Measurements from ENCODE around the gene FHAD1. TPM values are rescaled to one million over a fixed set of nuclear protein-coding genes. Genes with fewer than 3 reads are reported as not detected.

FHAD1 gene
- total RNA-seq, 1 donor from 2014 or later, result 0.21 TPM

DNA sequence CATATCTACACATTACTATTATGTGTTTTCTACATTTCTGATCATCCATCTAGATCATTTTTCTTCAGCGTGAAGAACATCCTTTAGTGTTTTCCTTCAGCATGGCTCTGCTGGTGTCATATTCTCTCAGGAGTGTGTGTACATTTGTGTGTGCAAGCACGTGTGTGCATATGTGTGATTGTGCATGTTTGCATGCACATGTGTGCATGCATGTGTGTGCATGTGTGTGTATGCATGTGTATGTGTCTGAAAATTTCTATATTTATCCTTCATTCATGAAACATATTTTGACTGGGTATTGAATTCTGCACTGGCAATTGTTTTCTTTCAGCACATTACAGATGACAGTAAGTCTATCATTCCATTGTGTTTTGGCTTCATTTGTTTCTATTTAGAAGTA is 74.6 kb downstream of the FHAD1 start:
- Histone ChIP-seq H3K36me3 (ENCODE audit: control insufficient read depth, insufficient read depth, low read length) (no peaks in the 10 kb centered on the region), H3K4me3 (ENCODE audit: low read depth, low read length) (no peak overlapping the region), H3K27me3 (ENCODE audit: control insufficient read depth, insufficient read depth, low read length) (no peaks in the 10 kb centered on the region)
- DNase-seq (ENCODE audit: low read depth), result no peak
- TF ChIP-seq, protein P1, sequence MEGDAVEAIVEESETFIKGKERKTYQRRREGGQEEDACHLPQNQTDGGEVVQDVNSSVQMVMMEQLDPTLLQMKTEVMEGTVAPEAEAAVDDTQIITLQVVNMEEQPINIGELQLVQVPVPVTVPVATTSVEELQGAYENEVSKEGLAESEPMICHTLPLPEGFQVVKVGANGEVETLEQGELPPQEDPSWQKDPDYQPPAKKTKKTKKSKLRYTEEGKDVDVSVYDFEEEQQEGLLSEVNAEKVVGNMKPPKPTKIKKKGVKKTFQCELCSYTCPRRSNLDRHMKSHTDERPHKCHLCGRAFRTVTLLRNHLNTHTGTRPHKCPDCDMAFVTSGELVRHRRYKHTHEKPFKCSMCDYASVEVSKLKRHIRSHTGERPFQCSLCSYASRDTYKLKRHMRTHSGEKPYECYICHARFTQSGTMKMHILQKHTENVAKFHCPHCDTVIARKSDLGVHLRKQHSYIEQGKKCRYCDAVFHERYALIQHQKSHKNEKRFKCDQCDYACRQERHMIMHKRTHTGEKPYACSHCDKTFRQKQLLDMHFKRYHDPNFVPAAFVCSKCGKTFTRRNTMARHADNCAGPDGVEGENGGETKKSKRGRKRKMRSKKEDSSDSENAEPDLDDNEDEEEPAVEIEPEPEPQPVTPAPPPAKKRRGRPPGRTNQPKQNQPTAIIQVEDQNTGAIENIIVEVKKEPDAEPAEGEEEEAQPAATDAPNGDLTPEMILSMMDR (IDR thresholded peaks at IDR 0.05; ENCODE audit: insufficient read depth, low read length, poor library complexity, severe bottlenecking), result no peak

DNA sequence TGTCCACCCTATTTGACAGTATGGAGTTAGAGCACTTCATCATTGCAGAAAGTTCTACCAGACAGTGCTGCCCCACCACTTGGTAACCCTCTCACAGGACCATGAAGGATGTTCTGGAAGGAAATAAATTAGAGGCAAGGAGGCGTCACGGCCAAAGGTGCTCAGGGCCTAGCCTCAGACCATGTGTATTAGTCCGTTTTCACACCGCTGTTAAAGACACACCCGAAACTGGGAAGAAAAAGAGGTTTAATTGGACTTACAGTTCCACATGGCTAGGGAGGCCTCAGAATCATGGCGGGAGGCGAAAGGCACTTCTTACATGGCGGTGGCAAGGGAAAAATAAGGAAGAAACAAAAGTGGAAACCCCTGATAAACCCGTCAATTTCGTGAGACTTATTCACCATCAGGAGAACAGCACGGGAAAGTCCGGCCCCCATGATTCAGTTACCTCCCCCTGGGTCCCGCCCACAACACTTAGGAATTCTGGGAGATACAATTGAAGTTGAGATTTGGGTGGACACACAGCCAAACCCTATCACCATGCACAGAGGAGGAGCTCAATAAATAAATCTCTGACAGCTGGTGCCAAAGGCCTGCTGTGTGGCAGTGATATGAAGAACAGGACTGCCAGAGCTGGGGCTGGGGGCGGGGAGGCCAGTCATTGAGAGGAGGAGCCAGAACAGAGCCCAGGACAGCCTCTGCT is 75.8 kb downstream of the FHAD1 start:
- H3K27me3 ChIP-seq (ENCODE audit: control insufficient read depth, insufficient read depth, low read length), result no peaks in the 10 kb centered on the region
- no peaks in the 10 kb centered on the region for H3K36me3 ChIP-seq (ENCODE audit: control insufficient read depth, insufficient read depth, low read length)
- TF ChIP-seq, protein P1 (IDR thresholded peaks at IDR 0.05; ENCODE audit: insufficient read depth, low read length, poor library complexity, severe bottlenecking), result no peak
- no peak for DNase-seq (ENCODE audit: low read depth)
- H3K4me3 ChIP-seq (ENCODE audit: low read depth, low read length), result no peak overlapping the region

DNA sequence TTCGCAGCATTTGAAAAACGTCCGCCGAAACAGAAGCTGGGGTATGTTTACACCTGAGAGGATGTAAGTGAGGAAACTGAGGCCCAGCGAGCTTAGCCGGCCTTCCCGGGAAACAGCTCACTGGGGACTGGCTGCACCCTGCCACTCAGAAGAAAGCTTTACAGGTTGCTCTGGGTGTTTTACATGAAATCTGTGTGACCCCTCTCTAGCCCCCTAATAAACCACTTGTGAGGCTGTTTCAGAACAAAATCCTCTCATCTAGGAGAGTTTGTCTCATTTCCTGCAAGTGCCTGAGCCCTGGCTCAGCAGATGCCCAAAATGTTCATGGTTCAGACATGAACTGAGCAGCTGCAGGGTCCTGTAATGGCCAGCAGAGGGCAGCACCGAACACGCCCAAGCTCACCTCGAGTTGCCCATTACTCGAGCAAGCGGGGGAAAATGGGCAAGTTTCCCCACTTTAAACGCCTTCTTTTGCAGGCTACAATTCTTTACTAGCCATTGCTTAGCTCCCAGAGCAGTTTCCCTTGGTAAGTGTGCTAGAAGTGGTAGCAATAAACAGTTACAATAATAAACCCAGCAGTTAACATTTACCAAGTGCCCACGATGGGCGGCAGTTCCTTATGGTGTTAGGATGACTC is 76.4 kb downstream of the FHAD1 start:
- no peak for DNase-seq (ENCODE audit: low read depth)

DNA sequence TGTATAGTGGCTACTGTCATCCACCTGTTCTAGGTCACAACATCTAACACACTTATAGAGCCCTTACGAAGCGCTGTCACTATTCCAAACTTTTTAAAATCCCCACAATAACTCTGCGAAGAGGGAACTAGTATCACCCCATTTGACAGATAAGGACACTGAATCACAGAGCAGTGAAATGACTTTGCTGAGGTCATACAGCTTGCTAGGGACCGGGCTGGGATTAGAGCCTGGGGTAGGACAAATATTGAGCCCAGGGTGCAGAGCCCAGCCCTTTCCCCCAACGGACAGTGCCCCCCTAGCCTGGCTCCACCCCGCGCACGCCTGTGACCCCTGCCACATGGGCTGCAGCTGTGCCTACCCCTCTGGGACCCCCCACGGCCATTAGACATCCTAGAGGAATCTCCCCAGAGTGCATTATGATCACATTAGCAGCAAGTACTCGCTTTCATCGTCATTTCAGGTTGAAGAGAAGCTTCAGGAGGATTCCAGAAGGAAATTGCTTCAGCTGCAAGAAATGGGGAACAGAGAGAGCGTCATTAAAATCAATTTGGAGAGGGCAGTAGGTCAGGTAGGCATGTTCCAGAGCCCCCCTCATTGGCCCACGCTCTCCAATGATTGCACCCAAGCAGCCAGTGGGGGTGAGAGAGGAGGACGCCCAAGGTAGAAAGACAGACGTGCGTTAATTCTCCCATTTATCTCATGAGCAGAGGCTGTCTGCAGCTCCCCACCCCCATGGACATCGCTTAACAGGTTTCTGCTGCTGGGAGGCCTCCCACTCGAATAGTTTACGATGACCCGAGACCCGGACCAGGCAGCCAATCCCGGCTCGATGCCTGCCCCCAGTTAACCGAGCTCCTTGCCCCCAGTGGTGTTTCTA is 77.2 kb downstream of the FHAD1 start:
- H3K4me3 ChIP-seq (ENCODE audit: low read depth, low read length), result no peak overlapping the region
- H3K36me3 ChIP-seq (ENCODE audit: control insufficient read depth, insufficient read depth, low read length), result no peaks in the 10 kb centered on the region
- TF ChIP-seq, protein P1 (IDR thresholded peaks at IDR 0.05; ENCODE audit: insufficient read depth, low read length, poor library complexity, severe bottlenecking), result no peak

More for the DNA sequence above, 76.4 kb downstream of the FHAD1 start:
- Histone ChIP-seq H3K4me3 (ENCODE audit: low read depth, low read length) (no peak overlapping the region), H3K27me3 (ENCODE audit: control insufficient read depth, insufficient read depth, low read length) (no peaks in the 10 kb centered on the region), H3K36me3 (ENCODE audit: control insufficient read depth, insufficient read depth, low read length) (no peaks in the 10 kb centered on the region)
- TF ChIP-seq, protein P1 (IDR thresholded peaks at IDR 0.05; ENCODE audit: insufficient read depth, low read length, poor library complexity, severe bottlenecking), result peak; percentile 97

DNA sequence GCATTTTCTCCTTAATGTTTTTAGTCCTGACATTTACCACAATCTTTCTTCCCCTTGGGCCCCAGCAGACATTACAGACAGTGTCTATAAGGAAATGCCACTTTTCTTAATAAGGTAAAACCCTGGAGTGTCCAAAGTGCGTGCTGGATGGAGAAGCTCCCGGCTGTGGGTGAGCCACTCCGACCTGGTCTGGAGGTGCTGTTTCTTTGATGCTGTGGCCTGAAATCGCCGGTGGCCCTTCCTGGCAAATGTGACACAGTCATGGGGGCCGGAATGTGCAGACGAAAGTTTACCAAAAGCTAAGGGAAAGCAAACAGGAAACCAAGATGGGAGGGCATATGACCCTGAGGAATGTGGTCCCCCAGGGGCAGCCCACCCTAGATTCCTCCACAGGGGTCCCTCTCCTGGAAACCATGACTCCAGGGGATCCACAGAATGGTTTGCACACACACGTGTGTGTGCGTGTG is 77.9 kb downstream of the FHAD1 start:
- DNase-seq (ENCODE audit: low read depth), result no peak
- H3K36me3 ChIP-seq (ENCODE audit: control insufficient read depth, insufficient read depth, low read length), result no peaks in the 10 kb centered on the region
- H3K4me3 ChIP-seq (ENCODE audit: low read depth, low read length), result no peak overlapping the region
- TF ChIP-seq, protein P1 (IDR thresholded peaks at IDR 0.05; ENCODE audit: insufficient read depth, low read length, poor library complexity, severe bottlenecking), result no peak
- no peaks in the 10 kb centered on the region for H3K27me3 ChIP-seq (ENCODE audit: control insufficient read depth, insufficient read depth, low read length)

More for the DNA sequence above, 77.2 kb downstream of the FHAD1 start:
- H3K27me3 ChIP-seq (ENCODE audit: control insufficient read depth, insufficient read depth, low read length), result no peaks in the 10 kb centered on the region
- no peak for DNase-seq (ENCODE audit: low read depth)
